Stimulated activated CD4-positive, alpha-beta T cell treated with anti-CD3 and anti-CD28 coated beads, Interleukin-4, amount 100 ng/mL, for 4 hours (primary cell): Measurements from ENCODE around the gene GLP1R.

Experiments used
- DNase-seq, 2 experiments: peaks; one replicate each; pipeline ENCODE4 v3.0.0-alpha.2; 2020

GLP1R gene

GRCh38 chr6:39137245-39137644 lies 88.7 kb downstream of the GLP1R start:
- no peak for DNase-seq
